PC-9 (cell line): ENCODE data around the gene WDR53. TPM values are rescaled to one million over a fixed set of nuclear protein-coding genes. Genes with fewer than 3 reads are reported as not detected.

ENCODE experiments used
- BruUV-seq: library from RNA; stranded (reverse); fragments of 400-500 nt; replicated peaks from 2 replicates; lab custom pipeline; 2021; lab: Mats Ljungman, UMichigan
- CTCF ChIA-PET: fragments of 300-600 bp; sonication (Branson Sonifier 250); formaldehyde crosslinking; loops from one replicate; lab custom pipeline; 2022; ENCODE audit warnings: antibody characterized with exemption; lab: Charles Lee
- POLR2A ChIA-PET: fragments of 300-600 bp; sonication (Branson Sonifier 250); formaldehyde crosslinking; loops from one replicate; lab custom pipeline; 2022; ENCODE audit warnings: antibody characterized with exemption; ENCODE audit not compliant: unreplicated experiment; lab: Charles Lee
- DNase-seq, 2 experiments: peaks; one replicate each; pipeline versions ENCODE4 v3.0.0 to v3.0.0-alpha.2; 2015 to 2022; ENCODE audit warnings: mixed read lengths in 1 of 2
- H2AFZ ChIP-seq: fragments of 200-600 bp; sonication (generic); 2 replicates; pipeline ENCODE4 v1.8.1; 2017; ENCODE audit warnings: antibody characterized with exemption
- H3F3A ChIP-seq: fragments of 200-600 bp; sonication (generic); 2 replicates; pipeline ENCODE4 v1.8.1; 2017; ENCODE audit warnings: antibody characterized with exemption, mild to moderate bottlenecking, low read depth; ENCODE audit not compliant: insufficient read depth
- H3K27ac ChIP-seq: fragments of 200-600 bp; sonication (generic); 2 replicates; pipeline ENCODE4 v1.6.1; 2016; ENCODE audit warnings: mixed run types
- H3K27me3 ChIP-seq: fragments of 200-600 bp; sonication (generic); 2 replicates; pipeline ENCODE4 v1.6.1; 2016; ENCODE audit warnings: low read depth, mixed run types; ENCODE audit not compliant: insufficient read depth
- H3K36me3 ChIP-seq: fragments of 200-600 bp; sonication (generic); 2 replicates; pipeline ENCODE4 v1.6.1; 2016; ENCODE audit warnings: low read depth, mixed run types
- H3K4me1 ChIP-seq: fragments of 200-600 bp; sonication (generic); replicated peaks from 2 replicates; pipeline ENCODE4 v1.6.1; 2016; ENCODE audit warnings: mixed run types; ENCODE audit not compliant: insufficient read depth
- H3K4me2 ChIP-seq: fragments of 200-600 bp; sonication (generic); 2 replicates; pipeline ENCODE4 v1.6.1; 2017; ENCODE audit warnings: mixed run types
- H3K4me3 ChIP-seq: fragments of 200-600 bp; sonication (generic); 2 replicates; pipeline ENCODE4 v1.6.1; 2016; ENCODE audit warnings: mixed run types
- H3K79me2 ChIP-seq: fragments of 200-600 bp; sonication (generic); 2 replicates; pipeline ENCODE4 v1.6.1; 2017; ENCODE audit warnings: low read depth, mixed run types
- H3K9me2 ChIP-seq: fragments of 200-600 bp; sonication (generic); 2 replicates; pipeline ENCODE4 v1.8.1; 2017; ENCODE audit warnings: mild to moderate bottlenecking; ENCODE audit not compliant: insufficient read depth
- H3K9me3 ChIP-seq: fragments of 200-600 bp; sonication (generic); 2 replicates; pipeline ENCODE4 v1.8.1; 2016; ENCODE audit warnings: low read depth; ENCODE audit not compliant: insufficient read depth
- H4K20me1 ChIP-seq: fragments of 200-600 bp; sonication (generic); 2 replicates; pipeline ENCODE4 v1.8.1; 2017; ENCODE audit not compliant: insufficient read depth
- EZH2 ChIP-seq: fragments of 200-600 bp; sonication (generic); IDR thresholded peaks from 2 replicates; pipeline ENCODE4 v1.8.0; 2017; ENCODE audit warnings: antibody characterized with exemption, low read depth
- intact Hi-C: fragments of 100-400 bp; cut with micrococcal nuclease; formaldehyde crosslinking; loops from one replicate; pipeline ENCODE4 v1.10.0; 2022; ENCODE audit not compliant: unreplicated experiment
- total RNA-seq: library from RNA; stranded (reverse); gene quantifications from 2 replicates; pipeline ENCODE4 v1.2.3, GENCODE V29; 2021
- TF ChIP-seq, protein P1 (sequence below): fragments of 200-600 bp; sonication (generic); conservative IDR thresholded peaks from 2 replicates; pipeline ENCODE4 v1.6.1; 2017; ENCODE audit warnings: mixed run types, antibody characterized with exemption, mild to moderate bottlenecking, moderate library complexity

Gene WDR53
- total RNA-seq, 1 experiment from 2014 or later: 34.8 TPM

DNA sequence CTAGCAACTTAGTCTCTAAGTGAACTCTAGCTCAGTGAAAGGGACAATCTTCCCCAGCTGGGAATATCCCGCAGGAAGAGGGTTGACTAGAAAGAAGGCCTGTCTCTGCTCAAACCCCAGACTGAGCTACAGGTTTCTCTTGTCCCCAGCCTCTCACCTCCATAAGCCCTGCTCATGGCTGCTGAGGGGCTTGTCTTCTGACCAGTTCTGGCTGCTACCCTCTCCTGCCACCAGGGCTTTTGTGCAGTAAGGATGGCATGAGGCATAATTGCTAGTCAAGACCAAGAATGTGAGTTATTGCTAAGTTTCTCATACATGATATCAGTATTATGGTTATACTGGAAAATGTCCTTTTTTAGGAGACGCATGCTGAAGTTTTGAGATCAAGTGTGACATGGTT, 21.3 kb downstream of the WDR53 start:
- Histone ChIP-seq H3K27me3 (no peaks in the 10 kb centered on the region), H3K27ac (no peak overlapping the region), H3K79me2 (no peaks in the 10 kb centered on the region), H3K9me3 (peaks cover 12% of the 10 kb centered on the region), H3K4me3 (no peak overlapping the region), H3K4me1 (no peaks in the 10 kb centered on the region), H2AFZ (no peak overlapping the region), H3K4me2 (no peak overlapping the region), H3F3A (no peaks in the 10 kb centered on the region), H3K9me2 (no peaks in the 10 kb centered on the region), H4K20me1 (no peaks in the 10 kb centered on the region), H3K36me3 (no peaks in the 10 kb centered on the region)
- no peak for TF ChIP-seq EZH2
- TF ChIP-seq, protein P1, sequence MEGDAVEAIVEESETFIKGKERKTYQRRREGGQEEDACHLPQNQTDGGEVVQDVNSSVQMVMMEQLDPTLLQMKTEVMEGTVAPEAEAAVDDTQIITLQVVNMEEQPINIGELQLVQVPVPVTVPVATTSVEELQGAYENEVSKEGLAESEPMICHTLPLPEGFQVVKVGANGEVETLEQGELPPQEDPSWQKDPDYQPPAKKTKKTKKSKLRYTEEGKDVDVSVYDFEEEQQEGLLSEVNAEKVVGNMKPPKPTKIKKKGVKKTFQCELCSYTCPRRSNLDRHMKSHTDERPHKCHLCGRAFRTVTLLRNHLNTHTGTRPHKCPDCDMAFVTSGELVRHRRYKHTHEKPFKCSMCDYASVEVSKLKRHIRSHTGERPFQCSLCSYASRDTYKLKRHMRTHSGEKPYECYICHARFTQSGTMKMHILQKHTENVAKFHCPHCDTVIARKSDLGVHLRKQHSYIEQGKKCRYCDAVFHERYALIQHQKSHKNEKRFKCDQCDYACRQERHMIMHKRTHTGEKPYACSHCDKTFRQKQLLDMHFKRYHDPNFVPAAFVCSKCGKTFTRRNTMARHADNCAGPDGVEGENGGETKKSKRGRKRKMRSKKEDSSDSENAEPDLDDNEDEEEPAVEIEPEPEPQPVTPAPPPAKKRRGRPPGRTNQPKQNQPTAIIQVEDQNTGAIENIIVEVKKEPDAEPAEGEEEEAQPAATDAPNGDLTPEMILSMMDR: no peak
- no TSS peak for BruUV-seq
- intact Hi-C loops: no loop called here
- no peak for DNase-seq
- ChIA-PET POLR2A (no interaction called here), CTCF (no interaction called here)

DNA sequence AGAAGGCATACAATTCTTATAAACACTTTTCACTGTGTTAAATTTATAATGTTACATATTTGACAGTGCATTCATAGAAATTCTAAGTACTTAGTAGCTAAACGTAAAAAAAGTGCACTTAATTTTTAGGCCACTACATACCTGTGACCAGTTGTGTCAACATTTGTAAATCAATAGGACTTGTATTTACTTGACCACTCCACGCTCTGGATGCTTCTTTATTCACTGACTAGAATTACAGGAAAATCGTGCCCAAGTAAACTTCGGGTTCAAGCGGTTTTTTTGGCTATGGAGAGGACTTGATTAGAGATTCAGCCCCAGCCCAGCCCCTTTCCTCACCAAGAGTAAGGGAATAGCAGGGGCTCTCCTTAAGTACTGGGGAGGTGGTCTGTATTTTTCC, 21.8 kb downstream of the WDR53 start:
- H3K9me3 ChIP-seq: peaks cover 12% of the 10 kb centered on the region
- BruUV-seq: no TSS peak
- H3K4me3 ChIP-seq: no peak overlapping the region
- H3K27ac ChIP-seq: no peak overlapping the region
- POLR2A ChIA-PET: no interaction called here
- no peaks in the 10 kb centered on the region for H3K27me3 ChIP-seq
- H3K79me2 ChIP-seq: no peaks in the 10 kb centered on the region
- H3K4me1 ChIP-seq: no peaks in the 10 kb centered on the region
- CTCF ChIA-PET: no interaction called here
- TF ChIP-seq, protein P1: no peak
- TF ChIP-seq EZH2: no peak
- no peaks in the 10 kb centered on the region for H3K9me2 ChIP-seq
- H2AFZ ChIP-seq: no peak overlapping the region
- DNase-seq: no peak
- H3F3A ChIP-seq: no peaks in the 10 kb centered on the region
- intact Hi-C loops: no loop called here
- no peaks in the 10 kb centered on the region for H3K36me3 ChIP-seq
- no peaks in the 10 kb centered on the region for H4K20me1 ChIP-seq
- H3K4me2 ChIP-seq: no peak overlapping the region

DNA sequence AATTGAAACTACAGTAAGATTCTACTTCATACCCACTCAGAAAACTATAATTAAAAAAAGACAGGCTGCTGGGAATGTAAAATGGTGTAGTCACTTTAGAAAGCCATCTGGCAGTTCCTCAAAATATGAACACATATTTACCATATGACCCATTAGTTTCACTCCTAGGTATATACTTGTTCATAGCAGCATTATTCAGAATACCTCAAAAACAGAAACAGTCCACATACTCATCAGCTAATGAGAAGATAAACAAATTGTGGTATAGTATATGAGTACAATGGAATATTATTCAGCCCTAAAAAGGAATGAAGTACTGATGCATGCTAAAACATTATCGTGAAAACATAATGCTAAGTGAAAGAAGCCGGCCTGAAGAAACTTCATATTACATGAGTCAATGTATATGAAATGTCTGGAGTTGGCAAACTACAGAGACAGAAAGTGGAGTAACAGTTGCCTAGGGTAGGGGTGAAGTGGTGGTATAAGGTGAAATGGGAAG, 23.8 kb downstream of the WDR53 start:
- H3K9me3 ChIP-seq: peaks cover 7% of the 10 kb centered on the region
- H3K36me3 ChIP-seq: no peaks in the 10 kb centered on the region
- H3K4me2 ChIP-seq: no peak overlapping the region
- POLR2A ChIA-PET: no interaction called here
- H3F3A ChIP-seq: 0 out of 2 replicates have a peak, but pooled peaks cover under 1% of the 10 kb centered on the region
- intact Hi-C loops: no loop called here
- H3K79me2 ChIP-seq: no peaks in the 10 kb centered on the region
- no peaks in the 10 kb centered on the region for H3K27me3 ChIP-seq
- no peak for DNase-seq
- no TSS peak for BruUV-seq
- no peak overlapping the region for H3K4me3 ChIP-seq
- H2AFZ ChIP-seq: no peak overlapping the region
- no peaks in the 10 kb centered on the region for H4K20me1 ChIP-seq
- no peak overlapping the region for H3K27ac ChIP-seq
- H3K9me2 ChIP-seq: no peaks in the 10 kb centered on the region
- CTCF ChIA-PET: interaction anchor here (1.1 kb wide), 1 partner anchor 11 kb away, joined by 3 read pairs; no protein-coding TSS in a partner anchor
- no peaks in the 10 kb centered on the region for H3K4me1 ChIP-seq
- TF ChIP-seq, protein P1: no peak
- TF ChIP-seq EZH2: no peak
